Stimulated activated CD4-positive, alpha-beta T cell treated with anti-CD3 and anti-CD28 coated beads, Interleukin-12 subunit alpha, Interleukin-12 subunit beta, amount 100 ng/mL, for 24 hours (primary cell): Measurements from ENCODE around the gene NTF3.

Experiments used
- DNase-seq, 2 experiments: peaks; one replicate each; pipeline ENCODE4 v3.0.0-alpha.2; 2020; ENCODE audit warnings: low read depth in 2 of 2

NTF3 gene

GRCh38 chr12:5487948-5488625 is 56.2 kb downstream of the NTF3 start:
- no peak for DNase-seq

DNA sequence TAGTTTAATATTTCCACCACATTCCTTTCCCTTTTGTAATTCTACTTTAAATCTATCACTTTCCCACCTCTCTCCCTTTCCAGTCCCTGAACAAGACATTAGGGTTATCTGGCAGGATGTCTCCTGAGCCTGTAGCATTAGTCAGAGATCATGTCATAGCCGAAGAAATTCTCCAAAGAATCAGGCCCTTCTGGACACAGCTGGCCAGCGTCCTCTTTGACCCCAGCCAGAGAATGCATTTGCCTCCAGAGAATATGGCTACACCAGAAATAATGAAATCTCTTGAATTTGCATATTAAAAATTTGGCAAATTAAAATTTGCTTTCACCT is 56.7 kb downstream of the NTF3 start:
- DNase-seq, result no peak

- DNase-seq, result no peak
These were observed 57.1 kb downstream of the NTF3 start for GRCh38 chr12:5489017-5489416.

DNA sequence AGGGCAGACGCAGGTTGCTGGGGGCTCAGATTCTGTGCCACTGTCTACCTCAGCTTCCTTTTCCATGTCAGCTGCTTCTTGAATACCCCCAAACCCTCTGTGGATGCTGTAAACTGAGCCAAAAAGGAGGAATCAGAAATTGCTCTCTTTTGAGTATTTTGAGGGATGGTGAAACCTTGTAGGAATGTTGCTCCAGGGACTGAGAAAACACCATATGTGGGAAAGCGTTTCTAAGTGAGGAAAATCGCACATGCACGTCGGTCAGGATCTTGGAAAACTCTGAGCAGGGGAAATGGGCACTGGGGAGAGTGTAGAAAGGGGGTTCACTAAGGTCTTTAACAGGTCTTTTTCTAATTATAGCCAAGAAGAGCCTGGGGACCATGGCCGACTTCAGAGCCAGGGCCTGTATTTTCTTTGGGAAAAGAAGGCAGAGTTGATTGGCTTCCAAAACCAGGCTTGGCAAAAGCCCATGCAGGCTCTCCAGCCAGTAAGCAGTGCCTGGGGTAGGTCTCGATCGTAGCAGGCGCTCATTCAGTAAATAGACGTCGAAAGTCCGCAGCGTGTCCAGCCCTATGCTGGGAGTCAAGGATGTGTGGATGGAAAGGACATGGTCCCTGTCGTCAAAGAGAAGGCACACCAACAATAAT is 58.0 kb downstream of the NTF3 start:
- DNase-seq, result no peak

- no peak for DNase-seq
These were observed 60.7 kb downstream of the NTF3 start for GRCh38 chr12:5492562-5492961.

GRCh38 chr12:5493018-5493417 is 61.1 kb downstream of the NTF3 start:
- no peak for DNase-seq

GRCh38 chr12:5494343-5494742 is 62.4 kb downstream of the NTF3 start:
- no peak for DNase-seq

DNA sequence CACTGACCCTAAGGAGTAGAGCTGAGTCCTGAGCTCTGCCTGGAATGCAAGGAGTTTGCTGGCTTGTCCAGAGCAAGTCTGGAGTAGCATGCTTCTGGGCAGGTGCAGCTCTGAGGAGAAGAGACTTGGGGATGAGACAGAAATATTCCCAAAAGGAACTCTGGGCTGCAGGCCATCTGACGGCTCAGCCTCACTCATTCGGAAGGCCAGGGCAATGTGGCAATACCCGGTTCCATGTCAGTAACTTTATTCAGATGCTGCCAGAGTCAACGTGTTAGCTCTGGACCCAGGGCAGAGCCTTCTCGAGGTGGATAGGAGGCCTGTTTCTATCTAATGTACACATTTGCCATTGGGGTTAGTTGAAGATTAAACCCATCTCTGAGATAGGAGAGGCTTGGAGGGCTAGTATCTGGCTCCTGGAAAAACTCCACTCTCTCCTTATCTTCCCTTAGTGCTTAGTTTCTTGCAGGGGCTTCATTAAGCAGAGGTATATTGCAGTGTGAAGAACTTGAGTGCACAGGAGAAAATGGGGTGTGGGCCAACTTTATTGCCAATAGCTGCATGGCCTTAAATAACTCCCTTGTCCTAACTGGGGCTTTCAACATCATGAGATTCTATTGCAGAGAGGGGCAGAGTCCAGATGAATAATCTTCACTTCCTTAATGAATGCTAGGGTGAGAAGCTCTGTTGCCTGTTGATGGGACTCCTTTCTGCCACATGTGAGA is 65.6 kb downstream of the NTF3 start:
- no peak for DNase-seq

DNA sequence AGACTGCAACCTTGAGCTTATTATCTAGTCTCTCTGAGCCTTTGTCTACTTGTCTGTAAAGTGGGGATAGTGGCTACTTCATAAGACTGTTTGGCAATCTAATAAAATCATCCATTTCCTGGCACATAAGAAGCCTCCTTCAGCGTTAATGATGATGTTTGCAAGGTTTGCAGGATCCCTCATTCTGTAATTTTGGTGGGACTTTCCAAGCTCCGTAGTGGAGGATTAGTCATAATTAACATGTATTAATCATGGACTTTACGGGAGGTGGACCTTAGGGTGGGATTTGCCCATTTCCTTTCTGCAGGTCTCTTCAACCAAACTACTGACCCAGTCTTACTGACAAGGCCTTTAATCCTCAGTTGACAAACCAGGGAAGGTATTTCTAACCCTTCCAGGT is 66.2 kb downstream of the NTF3 start:
- no peak for DNase-seq

- no peak for DNase-seq
These were observed 66.9 kb downstream of the NTF3 start for GRCh38 chr12:5498806-5499205.

- no peak for DNase-seq
These were observed 67.8 kb downstream of the NTF3 start for GRCh38 chr12:5499566-5500330.

DNA sequence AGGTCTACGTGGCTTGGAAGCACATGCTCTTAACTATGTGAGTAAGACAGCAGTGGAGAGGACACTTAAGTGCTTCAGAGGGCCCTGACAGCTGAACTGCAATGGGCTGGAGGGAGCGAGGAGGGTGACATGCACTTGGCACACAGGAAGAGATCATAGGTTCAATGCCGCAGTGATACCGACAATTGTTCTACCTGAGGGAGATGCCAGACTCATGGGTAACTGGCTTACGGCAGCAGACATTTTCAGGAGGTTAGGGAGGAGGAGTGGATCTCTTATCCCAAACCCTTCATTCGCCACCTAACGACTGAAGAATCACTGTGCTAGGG is 68.4 kb downstream of the NTF3 start:
- DNase-seq, result no peak

DNA sequence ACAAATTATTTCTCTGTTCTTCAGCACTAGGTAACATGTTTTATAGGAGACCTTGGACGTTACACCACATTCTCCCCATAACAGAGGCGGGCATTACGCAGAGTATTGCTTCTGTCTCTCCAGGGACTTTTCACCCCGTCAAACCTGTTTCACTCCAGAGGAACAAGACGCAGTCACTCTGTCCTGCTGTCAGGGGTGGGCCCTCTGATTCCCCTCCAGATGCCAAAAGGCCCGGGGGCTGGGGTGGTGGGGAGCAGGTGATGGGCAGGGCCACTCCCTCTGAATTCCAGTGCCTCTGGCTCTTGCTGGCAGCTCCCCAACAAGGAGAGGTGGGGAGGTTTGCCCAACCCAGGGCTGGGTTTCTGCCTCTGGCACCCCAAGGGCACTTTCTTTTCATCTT is 71.9 kb downstream of the NTF3 start:
- no peak for DNase-seq

- no peak for DNase-seq
These were observed 73.2 kb downstream of the NTF3 start for GRCh38 chr12:5505116-5505515.

- DNase-seq, result no peak
These were observed 73.8 kb downstream of the NTF3 start for GRCh38 chr12:5505751-5506150.

GRCh38 chr12:5506295-5506694 is 74.4 kb downstream of the NTF3 start:
- no peak for DNase-seq

GRCh38 chr12:5506821-5507231 is 74.9 kb downstream of the NTF3 start:
- no peak for DNase-seq

DNA sequence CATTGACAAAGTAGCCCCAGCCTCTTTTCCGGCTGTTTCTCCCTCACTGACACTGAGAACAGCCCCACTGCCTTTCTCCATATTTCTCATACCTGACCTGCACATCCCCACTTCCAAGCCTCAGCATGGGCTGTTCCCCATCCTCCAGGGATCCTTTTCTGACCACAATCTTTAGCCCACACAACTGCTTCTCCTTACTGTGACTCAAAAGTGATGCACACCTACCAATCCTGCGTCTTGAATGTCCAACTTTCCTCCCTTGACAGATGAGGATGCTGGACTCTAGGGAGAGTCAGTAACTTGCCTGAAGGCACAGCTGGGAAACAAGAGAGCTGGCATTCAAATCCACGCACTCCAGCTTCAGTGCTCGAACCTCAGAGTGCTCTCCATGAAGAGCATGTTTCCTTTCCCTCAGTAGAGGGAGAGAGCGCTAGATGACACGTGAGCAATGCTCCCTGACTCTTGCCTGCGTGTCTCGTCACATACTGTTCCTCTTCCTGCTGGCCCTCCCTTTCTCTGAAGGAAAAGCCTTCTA is 75.6 kb downstream of the NTF3 start:
- no peak for DNase-seq

GRCh38 chr12:5507944-5508343 is 76.0 kb downstream of the NTF3 start:
- no peak for DNase-seq

GRCh38 chr12:5509102-5509501 is 77.2 kb downstream of the NTF3 start:
- DNase-seq, result no peak

GRCh38 chr12:5509557-5509956 is 77.6 kb downstream of the NTF3 start:
- DNase-seq, result no peak

GRCh38 chr12:5510251-5510805 is 78.4 kb downstream of the NTF3 start:
- no peak for DNase-seq
